ENCODE data around the gene VEGFA.

VEGFA gene

DNA sequence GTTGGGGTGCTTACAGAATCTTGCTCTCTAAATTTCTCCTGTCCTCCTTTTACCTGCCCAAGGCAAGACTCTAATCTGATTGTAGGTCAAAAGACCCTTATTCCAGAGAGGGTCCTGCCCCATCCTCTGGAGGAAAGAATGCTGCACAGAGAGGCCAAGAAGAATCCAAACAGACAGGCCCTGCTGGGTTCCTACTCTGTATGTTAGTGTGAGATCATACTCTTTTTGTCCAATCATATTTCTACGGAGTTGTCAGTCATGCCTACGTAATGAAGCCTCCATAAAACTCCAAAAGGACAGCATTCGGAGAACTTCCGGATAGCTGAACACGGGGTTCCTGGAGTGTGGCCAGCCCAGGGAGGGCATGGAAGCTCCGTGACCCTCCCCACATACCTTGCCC lies 50.5 kb downstream of the VEGFA start:
- DNase-seq (ENCODE audit: low spot score), result no peak
- TF ChIP-seq, protein P1, sequence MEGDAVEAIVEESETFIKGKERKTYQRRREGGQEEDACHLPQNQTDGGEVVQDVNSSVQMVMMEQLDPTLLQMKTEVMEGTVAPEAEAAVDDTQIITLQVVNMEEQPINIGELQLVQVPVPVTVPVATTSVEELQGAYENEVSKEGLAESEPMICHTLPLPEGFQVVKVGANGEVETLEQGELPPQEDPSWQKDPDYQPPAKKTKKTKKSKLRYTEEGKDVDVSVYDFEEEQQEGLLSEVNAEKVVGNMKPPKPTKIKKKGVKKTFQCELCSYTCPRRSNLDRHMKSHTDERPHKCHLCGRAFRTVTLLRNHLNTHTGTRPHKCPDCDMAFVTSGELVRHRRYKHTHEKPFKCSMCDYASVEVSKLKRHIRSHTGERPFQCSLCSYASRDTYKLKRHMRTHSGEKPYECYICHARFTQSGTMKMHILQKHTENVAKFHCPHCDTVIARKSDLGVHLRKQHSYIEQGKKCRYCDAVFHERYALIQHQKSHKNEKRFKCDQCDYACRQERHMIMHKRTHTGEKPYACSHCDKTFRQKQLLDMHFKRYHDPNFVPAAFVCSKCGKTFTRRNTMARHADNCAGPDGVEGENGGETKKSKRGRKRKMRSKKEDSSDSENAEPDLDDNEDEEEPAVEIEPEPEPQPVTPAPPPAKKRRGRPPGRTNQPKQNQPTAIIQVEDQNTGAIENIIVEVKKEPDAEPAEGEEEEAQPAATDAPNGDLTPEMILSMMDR (IDR thresholded peaks at IDR 0.05), result no peak
- no peak overlapping the region for H3K4me3 ChIP-seq
- H3K27ac ChIP-seq, result no peak overlapping the region

DNA sequence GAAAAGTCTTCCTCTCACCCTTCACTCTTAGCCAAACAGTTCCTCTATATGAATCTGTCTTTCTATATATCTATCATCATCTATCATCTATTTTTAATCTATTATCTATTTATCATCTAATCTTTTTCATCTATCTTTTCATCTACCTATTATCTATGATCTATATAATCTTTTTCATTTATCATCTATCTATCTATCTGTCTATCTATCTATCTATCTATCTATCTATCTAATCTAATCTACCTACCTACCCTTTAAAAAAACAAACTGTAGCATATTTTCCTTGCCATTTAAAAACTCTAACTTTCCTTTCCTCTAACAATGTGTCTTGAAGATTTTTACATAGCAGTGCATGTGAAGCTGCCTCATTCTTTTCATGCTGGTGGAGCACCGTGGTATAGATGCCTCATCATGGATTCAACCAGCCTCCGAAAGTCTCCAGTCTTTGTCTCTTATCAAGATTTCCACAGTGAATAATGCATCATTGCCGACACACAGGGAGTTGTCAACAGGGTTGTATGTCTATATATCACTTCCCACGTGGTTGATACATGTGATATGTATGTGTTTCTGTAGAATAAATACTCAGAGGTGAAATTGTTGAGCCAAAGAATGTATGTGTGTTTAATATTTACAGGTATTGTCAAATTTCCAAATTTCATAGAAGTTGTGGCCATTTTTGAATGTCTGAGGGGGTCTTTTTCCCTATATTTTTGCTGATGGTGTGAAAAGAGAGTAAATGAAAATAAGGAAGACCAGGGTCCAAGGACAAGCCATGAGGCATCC lies 51.3 kb downstream of the VEGFA start:
- TF ChIP-seq, protein P1 (IDR thresholded peaks at IDR 0.05), result no peak
- Histone ChIP-seq H3K27ac (no peak overlapping the region), H3K4me3 (no peak overlapping the region)
- no peak for DNase-seq (ENCODE audit: low spot score)

DNA sequence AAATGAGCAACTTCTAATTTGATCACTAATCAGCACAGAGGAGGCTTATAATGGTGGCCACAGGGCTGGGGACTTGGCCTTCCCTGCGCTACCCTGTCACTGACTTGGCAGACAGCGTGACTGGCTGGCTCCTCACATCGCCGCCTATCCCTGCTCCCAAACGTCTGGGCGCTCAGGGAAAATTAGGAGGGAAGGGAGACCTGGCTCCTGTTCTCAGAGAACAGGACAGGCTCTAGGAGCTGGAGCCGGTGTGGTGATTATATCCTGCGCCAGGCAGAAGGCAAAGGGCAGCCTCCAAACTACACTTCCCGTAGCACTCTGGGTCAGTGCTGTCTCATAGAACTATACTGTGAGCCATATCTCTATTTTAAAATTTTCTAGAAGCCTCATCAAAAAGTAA lies 53.4 kb downstream of the VEGFA start:
- DNase-seq (ENCODE audit: low spot score), result no peak
- no peak overlapping the region for H3K4me3 ChIP-seq

DNA sequence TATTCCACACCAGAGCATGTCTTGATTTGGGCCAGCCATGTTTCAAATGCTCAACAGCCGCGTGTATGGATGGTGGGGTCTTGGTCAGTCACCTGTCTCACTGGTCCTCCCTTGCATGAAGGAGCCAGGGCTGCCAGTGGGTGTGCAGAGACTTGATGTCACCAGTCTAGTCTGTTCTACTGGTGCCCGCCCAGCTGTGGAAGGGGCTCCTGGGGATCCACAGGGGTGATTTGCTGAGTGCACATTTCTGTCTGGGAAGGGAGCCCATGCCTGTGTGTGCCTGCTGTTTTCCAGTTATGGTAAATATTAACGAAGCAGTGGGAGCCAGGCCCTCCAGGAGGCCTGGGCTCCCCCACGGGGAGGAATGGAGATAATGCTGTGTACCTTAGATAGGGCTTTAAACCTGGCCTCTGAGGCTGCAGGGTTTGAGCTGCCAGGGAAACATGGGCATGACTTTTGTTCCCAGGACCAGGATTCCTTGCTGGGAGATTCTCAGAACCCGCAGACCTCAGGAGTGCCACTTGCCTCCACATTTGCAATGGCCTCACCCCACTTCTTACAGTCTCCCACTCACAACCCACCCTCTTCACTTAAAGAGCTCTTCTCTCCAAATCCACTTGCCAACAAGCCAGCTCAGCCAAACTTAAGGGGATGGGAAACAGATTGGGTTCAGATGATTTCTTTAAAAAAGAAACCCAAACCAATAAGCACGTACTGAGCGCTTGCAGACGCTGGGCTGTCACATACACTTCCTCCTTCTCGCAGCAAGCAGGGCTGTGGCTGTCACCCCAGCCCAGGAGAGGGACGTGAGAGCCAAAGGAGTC lies 54.1 kb downstream of the VEGFA start:
- Histone ChIP-seq H3K27ac (no peak overlapping the region), H3K4me3 (no peak overlapping the region)

More for the DNA sequence above, 53.4 kb downstream of the VEGFA start:
- no peak overlapping the region for H3K27ac ChIP-seq
- TF ChIP-seq, protein P1 (IDR thresholded peaks at IDR 0.05), result no peak

DNA sequence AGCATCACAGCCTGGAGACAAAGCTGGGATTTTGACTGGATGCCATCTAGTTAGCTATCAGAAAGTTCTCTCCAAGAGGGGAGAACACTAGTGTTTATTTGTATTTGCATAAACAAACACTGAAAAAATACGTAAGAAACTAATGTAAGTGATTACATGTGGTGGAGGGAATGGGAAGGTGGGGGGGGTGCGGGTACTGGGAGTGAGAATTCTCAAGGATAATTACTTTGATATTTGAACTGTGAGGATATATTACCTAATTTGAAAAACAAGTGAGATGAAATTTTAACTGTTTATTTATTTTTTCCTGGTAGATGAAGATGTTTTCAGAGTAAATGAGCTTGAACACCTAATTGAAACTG lies 54.7 kb downstream of the VEGFA start:
- no peak for DNase-seq (ENCODE audit: low spot score)
- no peak overlapping the region for H3K27ac ChIP-seq
- no peak overlapping the region for H3K4me3 ChIP-seq
- TF ChIP-seq, protein P1 (IDR thresholded peaks at IDR 0.05), result no peak

More for the DNA sequence above, 54.1 kb downstream of the VEGFA start:
- DNase-seq (ENCODE audit: low spot score), result no peak
- TF ChIP-seq, protein P1 (IDR thresholded peaks at IDR 0.05), result no peak

DNA sequence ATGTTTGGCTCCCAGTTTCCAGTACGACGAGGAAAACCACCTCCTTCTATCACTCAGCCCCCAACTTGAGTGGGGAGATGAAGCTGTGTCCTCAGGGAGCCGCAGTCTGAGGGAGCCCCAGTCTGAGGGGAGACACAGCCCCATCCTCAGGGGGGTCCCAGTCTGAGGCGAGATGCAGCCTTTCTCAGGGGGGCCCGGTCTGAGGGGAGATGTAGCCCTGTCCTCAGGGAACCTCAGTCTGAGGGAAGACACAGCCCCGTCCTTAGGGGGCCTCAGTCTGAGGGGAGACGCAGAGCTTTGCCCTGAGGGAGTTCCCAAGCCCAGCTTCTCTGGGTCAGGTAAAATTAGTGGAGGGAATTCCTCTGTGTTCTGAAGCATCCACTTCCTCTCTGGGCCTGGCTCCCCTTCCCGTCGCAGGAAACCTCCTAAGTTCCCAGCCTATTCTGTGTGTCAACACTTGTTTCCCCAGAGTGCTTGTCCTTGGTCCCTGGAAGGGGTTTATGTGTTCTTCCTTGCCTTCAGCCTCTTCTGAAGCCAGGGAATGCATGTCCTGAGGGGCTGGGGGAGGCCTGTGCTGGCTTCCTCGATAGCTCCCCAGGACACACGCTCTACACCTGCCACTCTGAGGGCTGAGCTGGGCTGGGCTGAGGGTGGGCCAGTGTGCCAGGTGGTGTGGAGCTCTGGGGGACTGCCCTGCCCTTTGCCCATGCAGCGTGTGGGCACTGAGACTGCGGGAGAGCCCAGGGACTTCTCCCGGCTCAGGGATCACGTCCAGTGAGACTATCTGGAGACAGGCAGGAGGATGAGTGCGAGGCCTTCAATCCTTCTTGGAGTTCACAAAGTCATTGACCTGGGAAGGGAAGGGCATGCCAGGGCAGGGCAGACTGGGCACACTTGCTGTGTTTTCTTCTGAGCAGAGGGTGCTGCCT lies 55.4 kb downstream of the VEGFA start:
- no peak for DNase-seq (ENCODE audit: low spot score)
- Histone ChIP-seq H3K27ac (no peak overlapping the region), H3K4me3 (no peak overlapping the region)
- TF ChIP-seq, protein P1 (IDR thresholded peaks at IDR 0.05), result no peak
